HK-2 (cell line): ENCODE measurements around the gene CNOT6.

ENCODE experiments used
- DNase-seq: peaks from one replicate; pipeline ENCODE4 v3.0.0-alpha.2; 2018; ENCODE audit not compliant: unreplicated experiment

The CNOT6 gene

GRCh38 chr5:180619563-180619915 lies 125.4 kb downstream of the CNOT6 start:
- DNase-seq = no peak

GRCh38 chr5:180620014-180620413 lies 125.8 kb downstream of the CNOT6 start:
- DNase-seq = no peak

- DNase-seq = no peak
Observed at GRCh38 chr5:180621311-180621710, 127.1 kb downstream of the CNOT6 start.

- DNase-seq = no peak
Observed at GRCh38 chr5:180622910-180623309, 128.7 kb downstream of the CNOT6 start.

GRCh38 chr5:180623411-180623834 lies 129.2 kb downstream of the CNOT6 start:
- DNase-seq = no peak

- DNase-seq = no peak
Observed at GRCh38 chr5:180623844-180624243, 129.7 kb downstream of the CNOT6 start.

- DNase-seq = no peak
Observed at GRCh38 chr5:180624587-180624986, 130.4 kb downstream of the CNOT6 start.

GRCh38 chr5:180625125-180625790 lies 131.1 kb downstream of the CNOT6 start:
- no peak for DNase-seq

- no peak for DNase-seq
Observed at GRCh38 chr5:180625791-180626660, 131.8 kb downstream of the CNOT6 start.

- DNase-seq = no peak
Observed at GRCh38 chr5:180626661-180627385, 132.6 kb downstream of the CNOT6 start.

- no peak for DNase-seq
Observed at GRCh38 chr5:180627386-180628120, 133.4 kb downstream of the CNOT6 start.
